Panc1 (cell line): Measurements from ENCODE around the gene LRP5. TPM values are rescaled to one million over a fixed set of nuclear protein-coding genes. Genes with fewer than 3 reads are reported as not detected.

ENCODE experiments used
- ATAC-seq: fragments of 200-7000 bp; cut with Tn5 transposase; 2 replicates; pipeline ENCODE4 v1.9.1; 2020; ENCODE audit warnings: mild to moderate bottlenecking, moderate library complexity
- BruUV-seq: library from RNA; stranded (reverse); fragments of 400-500 nt; replicated peaks from 2 replicates; lab custom pipeline; 2021; lab: Mats Ljungman, UMichigan
- CTCF ChIA-PET: fragments of 300-600 bp; sonication (Branson Sonifier 250); formaldehyde crosslinking; loops from one replicate; lab custom pipeline; 2022; ENCODE audit warnings: antibody characterized with exemption; lab: Charles Lee
- POLR2A ChIA-PET: fragments of 300-600 bp; sonication (Branson Sonifier 250); formaldehyde crosslinking; loops from one replicate; lab custom pipeline; 2022; ENCODE audit warnings: antibody characterized with exemption; lab: Charles Lee
- DNase-seq: peaks from one replicate; pipeline ENCODE4 v3.0.0-alpha.2; 2010; ENCODE audit warnings: low read depth, low spot score
- H3K27ac ChIP-seq: 2 replicates; pipeline ENCODE4 v1.5.1; 2011; ENCODE audit warnings: mild to moderate bottlenecking, low read length, inconsistent platforms
- H3K27me3 ChIP-seq: fragments of 200-500 bp; sonication (Bioruptor generic); 2 replicates; pipeline ENCODE4 v1.6.0; 2014; ENCODE audit warnings: low read length, inconsistent platforms; ENCODE audit not compliant: control insufficient read depth, insufficient read depth
- H3K36me3 ChIP-seq: fragments of 200-500 bp; sonication (Bioruptor generic); 2 replicates; pipeline ENCODE4 v1.5.1; 2014; ENCODE audit warnings: inconsistent platforms, mild to moderate bottlenecking, low read length, moderate library complexity; ENCODE audit not compliant: control insufficient read depth, insufficient read depth
- H3K4me1 ChIP-seq: 2 replicates; pipeline ENCODE4 v1.5.1; 2011; ENCODE audit warnings: inconsistent platforms, mild to moderate bottlenecking, low read length, moderate library complexity; ENCODE audit not compliant: control insufficient read depth, insufficient read depth
- H3K4me3 ChIP-seq, 2 experiments: 2 replicates each; pipeline ENCODE4 v1.5.1; 2011 to 2012; ENCODE audit warnings: low read depth in 2 of 2, low read length in 2 of 2, mild to moderate bottlenecking in 2 of 2, inconsistent platforms in 1 of 2, moderate library complexity in 1 of 2
- H3K9me3 ChIP-seq: fragments of 200-500 bp; sonication (Bioruptor generic); 2 replicates; pipeline ENCODE4 v1.5.1; 2014; ENCODE audit warnings: low read depth, mild to moderate bottlenecking, inconsistent platforms, low read length, moderate library complexity; ENCODE audit not compliant: control insufficient read depth, insufficient read depth
- CTCF ChIP-seq: fragments of 450-650 bp; IDR thresholded peaks from 2 replicates; pipeline ENCODE4 v1.5.1; 2017; ENCODE audit warnings: mild to moderate bottlenecking
- POLR2AphosphoS5 ChIP-seq: IDR thresholded peaks from 2 replicates; pipeline ENCODE4 v1.6.1; 2012; ENCODE audit warnings: mild to moderate bottlenecking, low read depth, low read length, moderate library complexity
- REST ChIP-seq, 2 experiments: IDR thresholded peaks; 2 replicates each; pipeline ENCODE4 v1.6.1; 2011 to 2012; ENCODE audit warnings: low read depth in 2 of 2, control low read depth in 1 of 2, low read length in 1 of 2, mild to moderate bottlenecking in 1 of 2, moderate library complexity in 1 of 2; ENCODE audit not compliant: insufficient read depth in 1 of 2
- SIN3A ChIP-seq: IDR thresholded peaks from 2 replicates; pipeline ENCODE4 v1.6.1; 2012; ENCODE audit warnings: low read depth, mild to moderate bottlenecking, low read length, moderate library complexity, borderline replicate concordance; ENCODE audit not compliant: insufficient read depth
- TCF7L2 ChIP-seq: IDR thresholded peaks from 2 replicates; pipeline ENCODE4 v1.6.1; 2011; ENCODE audit warnings: mild to moderate bottlenecking, low read depth, low read length, inconsistent platforms
- in situ Hi-C: cut with HindIII; loops from 2 replicates; pipeline ENCODE4 v1.10.0; 2016; ENCODE audit warnings: low sequenced_read_pairs, low pct_unique_long_range_greater_than_20kb
- intact Hi-C: fragments of 100-400 bp; cut with micrococcal nuclease; formaldehyde crosslinking; loops from one replicate; pipeline ENCODE4 v1.10.0; 2022; ENCODE audit not compliant: unreplicated experiment
- total RNA-seq: library from RNA; stranded (reverse); gene quantifications from one replicate; pipeline ENCODE4 v1.2.1, GENCODE V29; 2021; ENCODE audit not compliant: unreplicated experiment

LRP5 gene
- total RNA-seq, 1 experiment from 2014 or later, result 171 TPM

GRCh38 chr11:68315171-68315920 lies 3.0 kb downstream of the LRP5 start:
- TF ChIP-seq CTCF (no peak), SIN3A (no peak), POLR2AphosphoS5 (no peak; the same call in 1 of the 2 replicates), REST (IDR thresholded peaks at IDR 0.05; ENCODE audit: insufficient read depth in 1 of 2, low read depth in 2 of 2, low read length in 1 of 2) (peak; percentile 76 to 79)
- H3K27ac ChIP-seq, result peak overlapping the region; percentile 99
- ATAC-seq, result peak; percentile 65
- H3K36me3 ChIP-seq, result no peaks in the 10 kb centered on the region
- BruUV-seq, result no TSS peak
- peaks cover 51% of the 10 kb centered on the region for H3K4me1 ChIP-seq
- no peaks in the 10 kb centered on the region for H3K9me3 ChIP-seq
- intact Hi-C loops, result loop anchor here (5.0 kb wide), 1 partner anchor 67 kb away; no protein-coding TSS in a partner anchor
- H3K27me3 ChIP-seq, result no peaks in the 10 kb centered on the region
- peak overlapping the region; percentile 73 to 75 for H3K4me3 ChIP-seq
- DNase-seq, result no peak
- ChIA-PET POLR2A (interaction anchor here (0.5 to 0.7 kb wide), 4 partner anchors 8 to 257 kb away, joined by 3 to 6 read pairs (median 4); no protein-coding TSS in a partner anchor), CTCF (interaction anchor here (0.6 to 0.9 kb wide), 2 partner anchors 19 to 271 kb away, joined by 3 read pairs; no protein-coding TSS in a partner anchor)
- in situ Hi-C loops, result no loop called here

- no TSS peak for BruUV-seq
- no peaks in the 10 kb centered on the region for H3K9me3 ChIP-seq
- no peak for ATAC-seq
- no peaks in the 10 kb centered on the region for H3K36me3 ChIP-seq
- H3K27me3 ChIP-seq, result no peaks in the 10 kb centered on the region
- peak overlapping the region; percentile 16 to 40; a peak in 3 of 4 replicates for H3K4me3 ChIP-seq
- intact Hi-C loops (loop anchor here (5.0 kb wide), 1 partner anchor 65 kb away; no protein-coding TSS in a partner anchor), in situ Hi-C loops (no loop called here)
- TF ChIP-seq SIN3A (no peak), TCF7L2 (peak; percentile 67)
- DNase-seq, result no peak
- POLR2A ChIA-PET, result interaction anchor here (0.7 to 1.0 kb wide), 2 partner anchors 19 to 122 kb away, joined by 3 to 11 read pairs; no protein-coding TSS in a partner anchor
- H3K27ac ChIP-seq, result peak overlapping the region; percentile 99
- CTCF ChIA-PET, result no interaction called here
- H3K4me1 ChIP-seq, result peaks cover 55% of the 10 kb centered on the region
Measured at GRCh38 chr11:68317147-68317785, 4.9 kb downstream of the LRP5 start.
